AG09309 (cell line): ENCODE results near the gene RAB3GAP2.
"Not testable (repeated sequence)": the region's sequence is repeated elsewhere in the genome, so short reads cannot be mapped to it uniquely, and the experiment has no call there.

ENCODE experiments used
- DNase-seq: peaks from one replicate; pipeline ENCODE4 v3.0.0-alpha.2; 2010; ENCODE audit warnings: low read depth
- H3K4me3 ChIP-seq: 2 replicates; pipeline ENCODE4 v1.5.1; 2011; ENCODE audit warnings: mild to moderate bottlenecking, low read depth, low read length, moderate library complexity; ENCODE audit not compliant: control insufficient read depth
- CTCF ChIP-seq: IDR thresholded peaks from 2 replicates; pipeline ENCODE4 v1.5.1; 2011; ENCODE audit warnings: mild to moderate bottlenecking, low read depth, low read length, inconsistent platforms; ENCODE audit not compliant: insufficient read depth, control insufficient read depth; ENCODE audit errors: missing control alignments

The RAB3GAP2 gene

GRCh38 chr1:220315070-220315839 is 43.0 kb upstream of the RAB3GAP2 start:
- no peak for TF ChIP-seq CTCF
- no peak overlapping the region for H3K4me3 ChIP-seq
- no peak for DNase-seq

GRCh38 chr1:220313576-220313975 is 41.3 kb upstream of the RAB3GAP2 start:
- no peak overlapping the region for H3K4me3 ChIP-seq
- DNase-seq = no peak
- TF ChIP-seq CTCF = no peak

- not testable (repeated sequence) for DNase-seq, H3K4me3 ChIP-seq
Observed at GRCh38 chr1:220310147-220310546, 37.9 kb upstream of the RAB3GAP2 start.

GRCh38 chr1:220307607-220308006 is 35.4 kb upstream of the RAB3GAP2 start:
- H3K4me3 ChIP-seq = no peak overlapping the region
- no peak for DNase-seq
- TF ChIP-seq CTCF = no peak

- TF ChIP-seq CTCF = no peak
- H3K4me3 ChIP-seq = no peak overlapping the region
- no peak for DNase-seq
Observed at GRCh38 chr1:220306339-220306738, 34.1 kb upstream of the RAB3GAP2 start.

- no peak for TF ChIP-seq CTCF
- H3K4me3 ChIP-seq = no peak overlapping the region
- DNase-seq = no peak
Observed at GRCh38 chr1:220303871-220304270, 31.6 kb upstream of the RAB3GAP2 start.

- DNase-seq = no peak
- no peak for TF ChIP-seq CTCF
- H3K4me3 ChIP-seq = no peak overlapping the region
Observed at GRCh38 chr1:220301630-220302029, 29.4 kb upstream of the RAB3GAP2 start.
